Measurements from ENCODE around the gene MCM5.

The MCM5 gene

GRCh38 chr22:35378621-35379020, 21.3 kb upstream of the MCM5 start:
- TF ChIP-seq NFIC (IDR thresholded peaks at IDR 0.05) (no peak), TCF12 (IDR thresholded peaks at IDR 0.05; ENCODE audit: low read depth) (no peak), YY1 (IDR thresholded peaks at IDR 0.05; ENCODE audit: low read depth) (no peak), TEAD4 (IDR thresholded peaks at IDR 0.05) (no peak), ZBTB7A (IDR thresholded peaks at IDR 0.05; ENCODE audit: low read depth) (no peak), RAD21 (IDR thresholded peaks at IDR 0.05; ENCODE audit: low read depth) (no peak), USF1 (IDR thresholded peaks at IDR 0.05) (no peak), EP300 (IDR thresholded peaks at IDR 0.05; ENCODE audit: borderline replicate concordance) (no peak), REST (IDR thresholded peaks at IDR 0.05; ENCODE audit: low read depth) (no peak)

DNA sequence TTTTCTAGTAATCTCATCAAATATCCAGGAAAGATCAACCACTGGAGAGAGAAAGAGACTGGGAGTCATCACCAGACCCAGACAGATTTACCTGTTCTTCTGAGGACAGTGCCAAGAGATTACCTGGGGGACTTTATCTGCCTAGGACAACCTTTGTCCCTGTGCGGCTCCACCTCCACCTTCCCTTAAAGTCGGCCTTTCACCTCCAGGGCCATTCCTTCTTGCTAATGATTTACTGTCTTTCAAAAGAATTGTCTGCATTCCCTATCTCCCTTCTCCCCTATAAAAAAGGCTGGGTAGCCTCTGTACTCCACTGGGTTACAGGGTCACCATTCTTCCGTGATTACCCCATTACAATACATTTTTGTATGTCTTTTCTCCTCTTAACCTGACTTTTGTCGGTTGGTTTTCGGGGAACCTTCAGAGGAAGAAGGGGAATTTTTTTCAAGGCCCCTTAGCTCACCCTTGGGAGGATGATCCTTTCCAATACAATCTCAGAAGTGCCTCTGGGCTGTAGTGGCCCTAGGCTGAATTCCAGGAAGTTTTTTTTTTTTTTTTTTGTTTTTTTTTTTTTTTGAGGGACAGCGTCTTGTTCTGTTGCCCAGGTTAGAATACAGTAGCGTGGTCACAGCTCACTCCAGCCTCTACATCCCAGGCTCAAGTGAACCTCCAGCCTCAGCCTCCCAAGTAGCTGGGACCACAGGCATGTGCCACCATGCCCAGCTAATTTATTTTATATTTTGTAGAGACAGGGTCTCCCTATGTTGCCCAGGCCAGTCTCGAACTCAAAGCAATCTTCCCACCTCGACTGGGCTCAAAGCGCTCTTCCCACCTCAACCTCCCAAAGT, 20.6 kb upstream of the MCM5 start:
- TF ChIP-seq RAD21 (IDR thresholded peaks at IDR 0.05; ENCODE audit: low read depth) (no peak), EGR1 (IDR thresholded peaks at IDR 0.05) (no peak), EP300 (IDR thresholded peaks at IDR 0.05; ENCODE audit: borderline replicate concordance) (no peak), CREB1 (IDR thresholded peaks at IDR 0.05; ENCODE audit: low read depth) (no peak), FOXM1 (IDR thresholded peaks at IDR 0.05; ENCODE audit: borderline replicate concordance, low read depth) (no peak), USF1 (IDR thresholded peaks at IDR 0.05) (no peak), TEAD4 (IDR thresholded peaks at IDR 0.05) (no peak), NFIC (IDR thresholded peaks at IDR 0.05) (no peak), CEBPB (IDR thresholded peaks at IDR 0.05) (no peak), REST (IDR thresholded peaks at IDR 0.05; ENCODE audit: low read depth) (no peak), YY1 (IDR thresholded peaks at IDR 0.05; ENCODE audit: low read depth) (no peak), TAF1 (IDR thresholded peaks at IDR 0.05; ENCODE audit: low read depth) (no peak), ZBTB7A (IDR thresholded peaks at IDR 0.05; ENCODE audit: low read depth) (no peak), TCF12 (IDR thresholded peaks at IDR 0.05; ENCODE audit: low read depth) (no peak)
- TF ChIP-seq, protein P1, sequence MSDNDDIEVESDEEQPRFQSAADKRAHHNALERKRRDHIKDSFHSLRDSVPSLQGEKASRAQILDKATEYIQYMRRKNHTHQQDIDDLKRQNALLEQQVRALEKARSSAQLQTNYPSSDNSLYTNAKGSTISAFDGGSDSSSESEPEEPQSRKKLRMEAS (IDR thresholded peaks at IDR 0.05), result no peak

DNA sequence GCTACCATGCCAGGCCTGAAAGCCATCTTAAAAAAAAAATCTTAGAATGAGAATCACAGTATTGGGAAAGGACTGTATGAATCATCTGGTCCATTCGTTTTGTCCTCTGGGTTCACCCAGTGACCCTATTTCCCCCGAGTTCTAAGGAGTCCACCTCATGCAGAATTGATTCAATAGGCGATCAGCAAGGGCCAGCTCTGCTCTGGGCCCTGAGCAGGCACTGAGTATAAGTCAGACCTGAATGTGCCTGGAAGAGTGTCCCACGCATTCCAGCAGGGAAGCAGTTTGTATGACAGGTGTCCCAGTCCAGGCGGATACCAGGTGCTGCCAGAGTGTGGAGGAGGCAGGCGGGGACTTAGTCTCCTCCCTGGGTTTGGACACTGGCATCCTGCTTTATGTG, 19.9 kb upstream of the MCM5 start:
- TF ChIP-seq ZBTB7A (IDR thresholded peaks at IDR 0.05; ENCODE audit: low read depth), result no peak
- TF ChIP-seq RAD21 (IDR thresholded peaks at IDR 0.05; ENCODE audit: low read depth), result no peak

- TF ChIP-seq, protein P1 (IDR thresholded peaks at IDR 0.05), result peak; percentile 77
- TF ChIP-seq EP300 (IDR thresholded peaks at IDR 0.05; ENCODE audit: borderline replicate concordance) (no peak), USF1 (IDR thresholded peaks at IDR 0.05) (peak; percentile 97), TEAD4 (IDR thresholded peaks at IDR 0.05) (peak; percentile 33), TAF1 (IDR thresholded peaks at IDR 0.05; ENCODE audit: low read depth) (peak; percentile 37; the same call in 1 of the 2 replicates), FOXM1 (IDR thresholded peaks at IDR 0.05; ENCODE audit: borderline replicate concordance, low read depth) (0 out of 2 replicates have a peak, but pooled peaks have one; percentile 18), EGR1 (IDR thresholded peaks at IDR 0.05) (no peak), RAD21 (IDR thresholded peaks at IDR 0.05; ENCODE audit: low read depth) (peak; percentile 20; the same call in 1 of the 2 replicates), CEBPB (IDR thresholded peaks at IDR 0.05) (peak; percentile 80)
Measured at GRCh38 chr22:35380537-35381423, 19.2 kb upstream of the MCM5 start, which contains the start of gene HMOX1. TSS of gene HMOX1 (plus strand) at chr22:35381096. CDS start at chr22:35381174, 78 bp downstream.

All from Ishikawa (cell line).